ENCODE data around the gene EFNA2. TPM values are rescaled to one million over a fixed set of nuclear protein-coding genes. Genes with fewer than 3 reads are reported as not detected.

The EFNA2 gene
- total RNA-seq, 1 donor from 2014 or later = 3.8 TPM

- H3K36me3 Mint-ChIP-seq (ENCODE audit: unreplicated experiment) = peaks cover 23% of the 10 kb centered on the region
- H3K4me3 Mint-ChIP-seq (ENCODE audit: unreplicated experiment) = peak overlapping the region; percentile 66
- no peak for TF ChIP-seq CTCF (IDR thresholded peaks at IDR 0.05)
- DNase-seq (ENCODE audit: extremely low spot score, unreplicated experiment) = no peak
- peaks cover 78% of the 10 kb centered on the region for H3K4me1 Mint-ChIP-seq (ENCODE audit: unreplicated experiment)
- peak overlapping the region; percentile 83 for H3K27ac Mint-ChIP-seq (ENCODE audit: unreplicated experiment)
- no peaks in the 10 kb centered on the region for H3K27me3 Mint-ChIP-seq (ENCODE audit: unreplicated experiment)
- H3K9me3 Mint-ChIP-seq (ENCODE audit: unreplicated experiment) = no peaks in the 10 kb centered on the region
Measured at GRCh38 chr19:1268226-1269064, 17.2 kb upstream of the EFNA2 start.

GRCh38 chr19:1269065-1269477 lies 16.6 kb upstream of the EFNA2 start, which contains the start of gene CIRBP:
Gene CIRBP (plus strand): TSS chr19:1269332. CDS start chr19:1270934, 1,602 bp downstream.
- H3K27me3 Mint-ChIP-seq (ENCODE audit: unreplicated experiment) = no peaks in the 10 kb centered on the region
- TF ChIP-seq CTCF (IDR thresholded peaks at IDR 0.05) = no peak
- peak within 1 kb of the TSS; percentile 82 for H3K4me3 Mint-ChIP-seq (ENCODE audit: unreplicated experiment)
- no peaks in the 10 kb centered on the region for H3K9me3 Mint-ChIP-seq (ENCODE audit: unreplicated experiment)
- H3K4me1 Mint-ChIP-seq (ENCODE audit: unreplicated experiment) = peaks cover 78% of the 10 kb centered on the region
- peak within 1 kb of the TSS; percentile 83 for H3K27ac Mint-ChIP-seq (ENCODE audit: unreplicated experiment)
- peaks cover 29% of the 10 kb centered on the region for H3K36me3 Mint-ChIP-seq (ENCODE audit: unreplicated experiment)
- peak; percentile 100 for DNase-seq (ENCODE audit: extremely low spot score, unreplicated experiment)

- TF ChIP-seq CTCF (IDR thresholded peaks at IDR 0.05) = no peak
- Mint-ChIP-seq H3K27ac (ENCODE audit: unreplicated experiment) (peak overlapping the region; percentile 81), H3K27me3 (ENCODE audit: unreplicated experiment) (no peaks in the 10 kb centered on the region), H3K4me3 (ENCODE audit: unreplicated experiment) (peak overlapping the region; percentile 82), H3K9me3 (ENCODE audit: unreplicated experiment) (no peaks in the 10 kb centered on the region), H3K4me1 (ENCODE audit: unreplicated experiment) (peaks cover 75% of the 10 kb centered on the region), H3K36me3 (ENCODE audit: unreplicated experiment) (peaks cover 32% of the 10 kb centered on the region)
- DNase-seq (ENCODE audit: extremely low spot score, unreplicated experiment) = peak; percentile 96
Measured at GRCh38 chr19:1269478-1270212, 16.0 kb upstream of the EFNA2 start.

GRCh38 chr19:1270213-1270853 lies 15.3 kb upstream of the EFNA2 start:
- Mint-ChIP-seq H3K27me3 (ENCODE audit: unreplicated experiment) (no peaks in the 10 kb centered on the region), H3K36me3 (ENCODE audit: unreplicated experiment) (peaks cover 32% of the 10 kb centered on the region), H3K4me3 (ENCODE audit: unreplicated experiment) (peak overlapping the region; percentile 82), H3K9me3 (ENCODE audit: unreplicated experiment) (no peaks in the 10 kb centered on the region), H3K27ac (ENCODE audit: unreplicated experiment) (peak overlapping the region; percentile 81), H3K4me1 (ENCODE audit: unreplicated experiment) (peaks cover 70% of the 10 kb centered on the region)
- no peak for TF ChIP-seq CTCF (IDR thresholded peaks at IDR 0.05)
- no peak for DNase-seq (ENCODE audit: extremely low spot score, unreplicated experiment)

Data from osteocyte (in vitro differentiated cells).